Right hindlimb (tissue), 1 donor: Measurements from ENCODE around the gene OSBPL9.
A peak's percentile ranks its signal among the peaks of the same experiment; 100 is the strongest.
"Not testable (repeated sequence)": the region's sequence is repeated elsewhere in the genome, so short reads cannot be mapped to it uniquely, and the experiment has no call there.

Experiments used
- DNase-seq: peaks from one replicate; pipeline ENCODE4 v3.0.0-alpha.2; 2018

OSBPL9 gene

GRCh38 chr1:51616903-51617708 lies at the start of gene OSBPL9:
Gene OSBPL9, plus strand, starts transcription at chr1:51617092. Its CDS starts 19 bp downstream, at chr1:51617111.
- peak; percentile 96 for DNase-seq

GRCh38 chr1:51567653-51568052 lies 49.2 kb upstream of the OSBPL9 start:
- no peak for DNase-seq

- DNase-seq = no peak
Observed at GRCh38 chr1:51568231-51568935, 48.5 kb upstream of the OSBPL9 start.

- DNase-seq = no peak
Observed at GRCh38 chr1:51569284-51570062, 47.4 kb upstream of the OSBPL9 start.

- DNase-seq = no peak
Observed at GRCh38 chr1:51570063-51570710, 46.7 kb upstream of the OSBPL9 start.

- DNase-seq = no peak
Observed at GRCh38 chr1:51572365-51572764, 44.5 kb upstream of the OSBPL9 start.

GRCh38 chr1:51574796-51575195 lies 42.1 kb upstream of the OSBPL9 start:
- no peak for DNase-seq

- no peak for DNase-seq
Observed at GRCh38 chr1:51575406-51576084, 41.3 kb upstream of the OSBPL9 start.

- no peak for DNase-seq
Observed at GRCh38 chr1:51576085-51576444, 40.8 kb upstream of the OSBPL9 start.

- no peak for DNase-seq
Observed at GRCh38 chr1:51576923-51577322, 40.0 kb upstream of the OSBPL9 start.

- no peak for DNase-seq
Observed at GRCh38 chr1:51578383-51579109, 38.3 kb upstream of the OSBPL9 start.

GRCh38 chr1:51581238-51581637 lies 35.7 kb upstream of the OSBPL9 start:
- no peak for DNase-seq

- DNase-seq = peak; percentile 55
Observed at GRCh38 chr1:51583532-51583931, 33.4 kb upstream of the OSBPL9 start.

GRCh38 chr1:51584021-51584420 lies 32.9 kb upstream of the OSBPL9 start:
- DNase-seq = no peak

- DNase-seq = no peak
Observed at GRCh38 chr1:51592711-51593110, 24.2 kb upstream of the OSBPL9 start.

- no peak for DNase-seq
Observed at GRCh38 chr1:51594716-51595115, 22.2 kb upstream of the OSBPL9 start.

- DNase-seq = no peak
Observed at GRCh38 chr1:51600529-51600928, 16.4 kb upstream of the OSBPL9 start.

- no peak for DNase-seq
Observed at GRCh38 chr1:51600965-51601364, 15.9 kb upstream of the OSBPL9 start.

GRCh38 chr1:51605961-51606723 lies 10.8 kb upstream of the OSBPL9 start:
- DNase-seq = no peak

- DNase-seq = no peak
Observed at GRCh38 chr1:51607681-51608095, 9.2 kb upstream of the OSBPL9 start.

- DNase-seq = not testable (repeated sequence)
Observed at GRCh38 chr1:51610104-51610503, 6.8 kb upstream of the OSBPL9 start.
